ENCODE results near the gene LRRC75B. TPM values are rescaled to one million over a fixed set of nuclear protein-coding genes. Genes with fewer than 3 reads are reported as not detected.

LRRC75B gene
- total and polyA plus RNA-seq, 2 donors (not counting 3 experiments of a cell fraction or from before 2014, with no cell fraction given) = 8.9 to 15.0 TPM

- TF ChIP-seq GATA2 (IDR thresholded peaks at IDR 0.05; ENCODE audit: insufficient read depth, insufficient read length, low read depth, low read length) (no peak), EZH2 (IDR thresholded peaks at IDR 0.05; ENCODE audit: borderline replicate concordance, low read depth, low read length, severe bottlenecking) (no peak), JUN (IDR thresholded peaks at IDR 0.05; ENCODE audit: borderline replicate concordance, insufficient read depth, insufficient read length, low read depth) (no peak), FOS (IDR thresholded peaks at IDR 0.05; ENCODE audit: borderline replicate concordance, insufficient read depth, low read length) (no peak), MYC (IDR thresholded peaks at IDR 0.05; ENCODE audit: low read depth, low read length) (no peak), POLR2A (IDR thresholded peaks at IDR 0.05; ENCODE audit: low read depth, low read length) (no peak), POLR2AphosphoS5 (IDR thresholded peaks at IDR 0.05; ENCODE audit: insufficient read depth, low read depth, low read length) (no peak), MAX (IDR thresholded peaks at IDR 0.05; ENCODE audit: insufficient read depth, insufficient read length) (no peak)
- TF ChIP-seq, protein P1, sequence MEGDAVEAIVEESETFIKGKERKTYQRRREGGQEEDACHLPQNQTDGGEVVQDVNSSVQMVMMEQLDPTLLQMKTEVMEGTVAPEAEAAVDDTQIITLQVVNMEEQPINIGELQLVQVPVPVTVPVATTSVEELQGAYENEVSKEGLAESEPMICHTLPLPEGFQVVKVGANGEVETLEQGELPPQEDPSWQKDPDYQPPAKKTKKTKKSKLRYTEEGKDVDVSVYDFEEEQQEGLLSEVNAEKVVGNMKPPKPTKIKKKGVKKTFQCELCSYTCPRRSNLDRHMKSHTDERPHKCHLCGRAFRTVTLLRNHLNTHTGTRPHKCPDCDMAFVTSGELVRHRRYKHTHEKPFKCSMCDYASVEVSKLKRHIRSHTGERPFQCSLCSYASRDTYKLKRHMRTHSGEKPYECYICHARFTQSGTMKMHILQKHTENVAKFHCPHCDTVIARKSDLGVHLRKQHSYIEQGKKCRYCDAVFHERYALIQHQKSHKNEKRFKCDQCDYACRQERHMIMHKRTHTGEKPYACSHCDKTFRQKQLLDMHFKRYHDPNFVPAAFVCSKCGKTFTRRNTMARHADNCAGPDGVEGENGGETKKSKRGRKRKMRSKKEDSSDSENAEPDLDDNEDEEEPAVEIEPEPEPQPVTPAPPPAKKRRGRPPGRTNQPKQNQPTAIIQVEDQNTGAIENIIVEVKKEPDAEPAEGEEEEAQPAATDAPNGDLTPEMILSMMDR (IDR thresholded peaks at IDR 0.05; ENCODE audit: extremely low read depth in 1 of 2, insufficient read depth in 1 of 2, low read depth in 1 of 2, low read length in 2 of 2) = no peak
- Histone ChIP-seq H3K79me2 (ENCODE audit: control insufficient read depth, insufficient read depth, low read length) (peaks cover 80% of the 10 kb centered on the region), H3K4me1 (ENCODE audit: control insufficient read depth, extremely low read depth, insufficient read depth, low read length) (peaks cover 14% of the 10 kb centered on the region), H3K36me3 (ENCODE audit: control insufficient read depth in 2 of 2, extremely low read depth in 1 of 2, insufficient read depth in 2 of 2, low read length in 2 of 2) (peaks cover 8 to 24% of the 10 kb centered on the region in 2 experiments), H3K9me3 (replicated peaks; ENCODE audit: control insufficient read depth, insufficient read depth, low read length) (no peaks in the 10 kb centered on the region), H4K20me1 (replicated peaks; ENCODE audit: control insufficient read depth, extremely low read depth, insufficient read depth, low read length) (no peaks in the 10 kb centered on the region), H3K27me3 (ENCODE audit: control insufficient read depth in 2 of 2, insufficient read depth in 2 of 2, low read length in 2 of 2) (no peaks in the 10 kb centered on the region), H3K27ac (ENCODE audit: insufficient read depth, low read depth, low read length) (no peak overlapping the region), H3K9ac (replicated peaks; ENCODE audit: extremely low read depth, insufficient read depth, low read length) (no peak overlapping the region), H3K4me3 (replicated peaks in 1 of 3; ENCODE audit: insufficient read depth in 1 of 3, low read depth in 1 of 3, low read length in 3 of 3) (no peak overlapping the region), H3K9me1 (replicated peaks; ENCODE audit: control insufficient read depth, extremely low read depth, insufficient read depth, low read length) (no peaks in the 10 kb centered on the region), H2AFZ (ENCODE audit: low read depth, low read length) (no peak overlapping the region), H3K4me2 (ENCODE audit: insufficient read depth, low read length) (no peak overlapping the region)
- POLR2A ChIA-PET = no interaction called here
- intact Hi-C loops (cut with micrococcal nuclease) (no loop called here), dilution Hi-C loops (cut with MboI; ENCODE audit: extremely low pct_ligation_motif_present, low sequenced_read_pairs) (no loop called here)
- DNase-seq (ENCODE audit: low read depth, low spot score) = no peak
- CTCF ChIA-PET = no interaction called here
- BruUV-seq (replicated peaks) = no TSS peak
- FAIRE-seq = no peak
Measured at GRCh38 chr22:24559471-24559870, 33.4 kb downstream of the LRRC75B start.
